ENCODE data around the gene DGKD.

The DGKD gene

DNA sequence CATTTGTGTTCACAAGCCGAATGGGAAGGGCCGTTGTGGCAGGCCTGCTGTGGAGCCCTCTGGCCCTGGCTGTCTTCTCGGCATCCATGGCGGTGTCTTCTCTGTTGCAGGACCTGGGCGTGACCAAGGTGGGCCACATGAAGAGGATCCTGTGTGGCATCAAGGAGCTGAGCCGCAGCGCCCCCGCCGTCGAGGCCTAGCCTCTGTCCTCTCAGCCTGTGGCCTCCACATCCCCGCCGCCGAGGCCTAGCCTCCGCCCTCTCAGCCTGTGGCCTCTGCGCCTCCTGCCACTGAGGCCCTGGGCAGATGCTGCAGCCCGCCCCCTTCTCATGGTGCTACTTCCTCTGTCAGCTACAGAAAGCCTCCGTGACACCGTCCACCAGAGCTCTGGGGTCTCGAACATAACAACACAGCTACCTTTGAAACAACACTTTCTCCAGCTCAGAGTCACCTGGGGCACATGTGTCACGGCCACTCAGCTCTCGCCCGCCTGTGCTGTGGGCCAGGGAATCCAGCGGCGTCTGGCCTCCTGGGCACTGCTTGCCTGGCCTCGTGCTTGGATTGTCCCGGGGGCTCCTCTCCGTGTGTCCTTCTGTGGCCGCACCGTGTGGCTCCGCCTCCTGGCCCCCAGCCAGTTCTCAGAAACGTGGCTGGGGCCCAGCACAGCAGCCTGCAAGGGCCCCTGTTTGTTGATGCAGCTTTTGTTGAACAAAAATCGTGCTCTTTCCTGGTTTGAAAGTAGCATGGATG lies 115.1 kb downstream of the DGKD start:
- in situ Hi-C loops (cut with MboI; ENCODE audit: low sequenced_read_pairs): no loop called here

DNA sequence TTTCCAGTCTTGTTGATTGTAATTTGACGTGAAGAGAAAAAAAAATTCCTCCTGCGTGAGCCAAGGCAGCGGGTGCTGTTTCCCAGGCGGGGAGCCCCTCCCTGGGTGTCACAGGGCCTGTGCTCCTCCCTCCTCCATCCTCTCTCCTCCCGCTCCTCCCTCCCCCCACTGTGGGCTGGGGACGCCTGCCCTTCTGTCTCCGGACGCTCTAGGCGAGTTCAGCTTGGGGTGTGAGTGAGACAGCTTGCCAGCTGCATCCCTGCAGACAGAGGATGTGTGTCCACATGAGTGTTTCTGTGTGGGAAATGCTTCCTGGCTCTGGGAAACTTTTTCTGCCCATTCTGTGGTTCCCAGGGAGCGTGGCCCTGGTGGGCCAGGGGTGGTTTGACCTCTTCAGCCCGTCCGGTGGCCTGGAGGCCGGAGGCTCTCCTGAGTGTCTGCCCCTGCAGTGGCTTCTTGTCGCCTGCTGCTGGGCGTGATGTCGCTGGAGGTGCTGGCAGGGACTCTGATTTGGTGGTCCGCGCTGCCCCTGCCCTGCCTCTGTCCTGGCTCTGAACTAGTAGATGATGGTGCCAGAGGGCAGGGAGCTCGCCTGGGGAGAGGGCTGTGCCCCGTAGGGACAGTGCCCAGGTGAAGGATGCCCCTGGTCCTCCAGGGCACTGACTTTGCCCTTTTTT lies 115.9 kb downstream of the DGKD start:
- in situ Hi-C loops (cut with MboI; ENCODE audit: low sequenced_read_pairs): no loop called here

DNA sequence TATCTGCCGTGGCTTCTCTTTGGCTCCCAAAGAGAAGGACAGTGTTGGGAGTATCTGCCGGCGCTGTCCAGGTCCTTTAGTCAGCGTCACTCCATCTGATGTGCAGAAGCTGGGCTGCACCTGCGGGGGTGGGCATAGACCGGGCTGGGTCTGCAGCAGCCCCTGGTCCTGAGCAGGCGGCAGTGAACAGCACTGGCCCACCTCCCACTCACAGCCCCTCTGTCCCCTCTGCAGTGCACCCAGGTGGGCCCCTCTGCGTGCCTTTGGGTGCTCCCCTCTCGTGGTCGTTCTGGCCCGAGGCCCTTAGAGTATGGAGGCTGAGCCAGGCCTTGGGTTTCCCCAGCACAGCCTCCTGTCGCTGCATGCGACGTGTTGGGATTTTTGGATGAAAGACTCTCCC lies 116.5 kb downstream of the DGKD start:
- in situ Hi-C loops (cut with MboI; ENCODE audit: low sequenced_read_pairs): no loop called here

GRCh38 chr2:233471291-233472035 lies 117.2 kb downstream of the DGKD start:
- in situ Hi-C loops (cut with MboI; ENCODE audit: low sequenced_read_pairs): no loop called here

- in situ Hi-C loops (cut with MboI; ENCODE audit: low sequenced_read_pairs): no loop called here
Observed at GRCh38 chr2:233473386-233473791, 119.1 kb downstream of the DGKD start.

GRCh38 chr2:233473878-233474277 lies 119.6 kb downstream of the DGKD start:
- in situ Hi-C loops (cut with MboI; ENCODE audit: low sequenced_read_pairs): no loop called here

DNA sequence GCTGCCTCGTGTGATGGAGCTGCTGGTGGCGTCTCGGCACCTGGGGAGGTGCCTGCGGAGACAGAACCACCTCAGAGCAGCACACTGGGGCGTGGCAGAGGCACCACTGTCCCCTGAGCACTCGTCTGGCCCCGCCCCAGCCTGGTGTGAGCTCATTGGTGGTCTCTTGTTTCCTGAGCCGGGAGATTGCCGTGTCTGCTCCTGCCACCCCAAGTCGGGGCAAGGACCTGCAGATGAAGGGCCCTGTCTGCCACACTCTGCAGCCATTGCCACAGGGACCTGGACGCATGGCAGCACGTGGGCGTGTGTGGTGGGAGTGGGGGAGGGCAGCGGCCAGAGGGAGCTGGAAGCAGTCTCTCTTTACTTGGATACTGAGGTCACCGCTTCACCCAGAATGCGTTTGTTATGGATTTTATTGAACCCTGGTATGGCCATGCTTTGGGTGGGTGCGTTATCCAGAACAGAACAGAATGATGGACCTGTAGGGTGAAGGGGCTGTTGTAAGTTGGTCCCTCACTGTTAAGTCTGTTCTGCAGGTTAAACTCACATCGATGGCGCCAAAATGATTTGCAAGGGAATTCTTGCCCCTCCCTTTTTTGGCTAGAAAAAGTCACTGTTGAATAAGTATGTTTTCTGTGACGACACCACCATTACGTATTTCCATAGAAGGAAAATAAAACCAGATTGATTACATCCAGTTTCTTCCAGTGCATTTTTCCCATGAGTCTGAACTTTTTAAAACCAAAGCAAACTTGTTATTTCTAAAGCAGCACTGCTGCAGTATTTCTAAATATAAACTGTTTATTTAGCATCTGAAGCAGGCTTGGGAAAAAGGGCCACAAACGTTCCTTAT lies 120.2 kb downstream of the DGKD start:
- in situ Hi-C loops (cut with MboI; ENCODE audit: low sequenced_read_pairs): no loop called here

GRCh38 chr2:233476063-233476410 lies 121.7 kb downstream of the DGKD start:
- in situ Hi-C loops (cut with MboI; ENCODE audit: low sequenced_read_pairs): no loop called here

DNA sequence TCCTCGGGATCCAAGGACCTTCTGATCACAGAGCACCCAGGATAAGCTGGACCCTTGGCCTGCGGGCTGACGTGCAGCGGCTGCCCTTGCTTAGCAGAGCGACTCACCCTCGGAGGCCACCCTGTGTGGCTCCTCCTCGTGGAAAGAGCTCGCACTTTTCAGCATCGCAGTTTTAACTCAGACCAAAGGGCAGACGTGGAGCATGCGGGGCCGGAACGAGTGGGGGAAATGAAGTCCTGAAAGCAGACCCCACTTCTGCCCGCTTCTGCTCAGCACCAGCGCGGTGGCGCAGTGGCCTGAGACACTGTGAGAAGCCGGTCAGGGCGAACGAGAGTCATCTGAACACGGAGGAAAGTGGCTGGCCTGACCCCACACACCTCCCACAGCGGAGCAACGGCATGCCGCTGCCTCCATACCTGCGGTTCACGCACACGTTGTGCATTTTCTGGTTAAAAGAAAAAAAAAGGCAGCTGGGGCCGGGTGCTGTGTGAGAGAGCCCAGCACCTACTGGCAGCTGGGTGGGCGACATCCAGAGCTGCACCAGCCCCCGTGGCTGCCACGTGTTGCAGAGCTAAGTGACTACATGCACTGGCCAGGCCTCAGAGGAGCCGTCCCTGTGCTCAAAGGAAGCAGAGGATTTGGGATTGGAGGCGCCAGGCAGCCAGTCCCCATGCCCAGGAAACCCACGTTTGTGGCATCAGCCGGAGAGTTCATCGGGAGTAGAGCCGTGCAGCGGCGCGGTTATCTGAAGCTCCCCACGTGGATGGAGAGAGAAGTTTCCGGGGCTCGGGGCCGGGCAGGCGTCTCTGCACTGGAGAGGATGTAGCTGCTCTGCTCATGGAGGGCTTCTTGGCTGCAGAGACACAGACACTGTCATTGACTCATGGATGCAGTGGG lies 122.6 kb downstream of the DGKD start:
- in situ Hi-C loops (cut with MboI; ENCODE audit: low sequenced_read_pairs): no loop called here

- in situ Hi-C loops (cut with MboI; ENCODE audit: low sequenced_read_pairs): no loop called here
Observed at GRCh38 chr2:233477548-233478433, 123.5 kb downstream of the DGKD start.

DNA sequence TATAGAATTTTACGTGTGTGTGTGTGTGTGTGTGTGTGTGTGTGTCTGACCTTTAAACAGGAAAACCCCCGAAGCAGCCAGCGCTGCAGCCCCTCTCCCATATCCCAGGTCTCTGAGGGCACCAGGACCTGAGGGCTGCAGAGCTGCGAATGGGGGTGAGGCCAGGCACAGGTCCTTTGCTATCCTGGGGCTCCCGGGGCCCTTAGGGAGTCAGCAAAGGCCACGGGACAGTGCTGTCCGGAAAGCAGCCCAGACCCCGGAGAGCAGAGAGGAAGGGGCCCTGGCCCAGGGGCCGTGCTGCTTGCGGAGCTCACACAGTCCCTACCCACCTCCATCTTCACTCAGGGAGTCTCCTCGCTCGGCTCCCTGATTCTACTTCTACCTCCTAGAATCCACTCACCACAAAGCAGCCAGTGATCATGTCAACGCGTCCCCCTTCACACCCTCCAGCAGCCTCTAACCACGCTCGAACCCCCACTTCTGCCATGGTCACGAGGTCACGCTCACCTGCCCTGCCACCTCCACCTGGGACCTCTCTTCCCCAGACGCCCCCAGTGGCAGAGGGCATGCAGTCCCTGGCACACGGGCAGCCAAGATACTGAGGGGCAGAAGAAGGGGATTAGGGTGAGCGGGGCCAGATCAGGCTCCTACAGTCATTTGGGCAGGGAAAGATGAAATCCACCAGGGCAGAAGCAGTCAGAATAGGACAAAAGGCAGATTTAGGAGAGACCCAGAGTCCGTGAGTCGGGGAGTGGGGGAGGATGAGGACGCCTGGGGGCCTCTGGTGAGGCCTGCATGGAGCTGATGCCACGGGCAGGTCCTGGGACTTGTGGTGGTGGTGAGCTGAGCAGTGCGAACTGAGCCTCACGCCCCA lies 125.6 kb downstream of the DGKD start:
- in situ Hi-C loops (cut with MboI; ENCODE audit: low sequenced_read_pairs): no loop called here

GRCh38 chr2:233480490-233481202 lies 126.4 kb downstream of the DGKD start:
- in situ Hi-C loops (cut with MboI; ENCODE audit: low sequenced_read_pairs): no loop called here

DNA sequence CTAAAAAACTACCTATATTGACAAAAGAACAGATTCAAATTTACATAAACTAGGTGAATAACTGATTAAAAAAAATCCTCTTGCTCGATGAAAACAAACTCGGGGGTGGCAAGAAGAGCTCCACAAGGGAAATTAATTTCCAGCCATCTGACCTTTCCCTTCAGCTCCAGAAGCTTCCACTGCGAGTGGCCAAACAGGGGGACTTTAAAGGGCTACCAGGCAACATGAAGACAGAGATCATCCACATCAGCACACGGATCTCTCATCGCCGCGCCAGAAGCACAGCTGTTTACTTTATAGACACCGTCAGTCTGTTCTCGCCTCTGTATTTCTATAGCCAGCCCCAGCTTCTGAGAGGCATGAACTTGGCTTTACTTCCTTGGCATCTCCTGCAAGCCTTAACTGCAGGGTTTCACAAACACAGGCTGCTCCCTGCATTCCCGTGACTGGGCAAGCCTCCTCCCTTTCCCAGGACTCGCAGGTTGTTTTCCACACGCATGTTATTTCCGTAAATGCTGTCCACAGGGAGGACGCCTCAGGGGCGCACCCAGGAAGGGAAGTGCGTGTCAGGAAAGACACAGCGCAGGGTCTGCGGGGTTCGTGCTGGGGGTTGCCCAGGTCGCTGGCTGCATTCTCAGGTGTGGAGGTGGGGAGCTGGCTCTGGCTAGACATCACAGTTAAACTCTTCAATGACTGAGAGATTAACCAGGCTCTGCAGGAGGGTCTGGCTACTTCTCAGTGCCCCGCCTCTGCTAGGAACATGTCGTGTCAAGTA lies 127.3 kb downstream of the DGKD start:
- in situ Hi-C loops (cut with MboI; ENCODE audit: low sequenced_read_pairs): no loop called here

- in situ Hi-C loops (cut with MboI; ENCODE audit: low sequenced_read_pairs): no loop called here
Observed at GRCh38 chr2:233482616-233483015, 128.3 kb downstream of the DGKD start.

GRCh38 chr2:233485726-233486125 lies 131.4 kb downstream of the DGKD start:
- in situ Hi-C loops (cut with MboI; ENCODE audit: low sequenced_read_pairs): no loop called here

DNA sequence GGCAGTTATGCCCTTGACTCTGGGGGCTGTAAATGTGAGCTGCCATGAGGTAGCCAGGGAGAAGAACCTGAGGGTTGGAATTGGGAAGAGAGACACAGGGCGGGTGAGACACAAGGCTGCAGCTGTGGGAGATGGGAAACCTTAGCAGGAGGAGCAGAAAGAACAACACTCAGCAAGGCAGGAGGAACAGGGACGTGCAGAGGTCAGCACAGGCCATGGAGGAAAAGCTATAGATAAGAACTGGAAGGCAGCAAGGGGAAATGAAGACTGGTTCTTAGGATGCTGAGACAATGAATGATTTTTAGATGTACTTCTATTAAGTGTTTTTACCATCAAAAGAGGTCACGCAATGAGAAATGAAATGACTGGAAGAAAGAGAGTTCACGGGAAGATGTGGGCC lies 132.1 kb downstream of the DGKD start:
- in situ Hi-C loops (cut with MboI; ENCODE audit: low sequenced_read_pairs): no loop called here
